Stimulated activated CD8-positive, alpha-beta memory T cell treated with anti-CD3 and anti-CD28 coated beads, Interleukin-7, amount 100 ng/mL, for 1 hour (primary cell): ENCODE data around the gene ZNF30.
"Not testable (repeated sequence)": the region's sequence is repeated elsewhere in the genome, so short reads cannot be mapped to it uniquely, and the experiment has no call there.

ENCODE experiments used
- DNase-seq, 2 donors: peaks; one replicate each; pipeline ENCODE4 v3.0.0-alpha.2; 2020; ENCODE audit warnings: low read depth in 2 of 2

Gene ZNF30

GRCh38 chr19:34985249-34986022 lies 58.7 kb downstream of the ZNF30 start:
- no peak for DNase-seq

- DNase-seq = no peak
These were observed 61.4 kb downstream of the ZNF30 start for GRCh38 chr19:34988119-34988518.

- no peak for DNase-seq
These were observed 62.6 kb downstream of the ZNF30 start for GRCh38 chr19:34989298-34989697.

GRCh38 chr19:34990578-34991192 lies 64.0 kb downstream of the ZNF30 start:
- no peak for DNase-seq

GRCh38 chr19:34991542-34992333 lies 65.0 kb downstream of the ZNF30 start:
- no peak for DNase-seq

GRCh38 chr19:34992582-34992981 lies 65.9 kb downstream of the ZNF30 start:
- not testable (repeated sequence) for DNase-seq

- DNase-seq = no peak
These were observed 67.6 kb downstream of the ZNF30 start for GRCh38 chr19:34994286-34994642.
